ACC112 (cell line): Measurements from ENCODE around the gene ABHD16B.

Experiments used
- H2AFZ ChIP-seq: fragments of 200-600 bp; sonication (generic); one replicate; pipeline ENCODE4 v1.6.0; 2017; ENCODE audit warnings: antibody characterized with exemption, low read length; ENCODE audit not compliant: unreplicated experiment
- H3K27ac ChIP-seq: fragments of 200-600 bp; sonication (generic); 2 replicates; pipeline ENCODE4 v1.5.1; 2014; ENCODE audit warnings: low read depth, mild to moderate bottlenecking, antibody characterized with exemption, low read length, moderate library complexity
- H3K27me3 ChIP-seq: fragments of 200-600 bp; sonication (generic); 2 replicates; pipeline ENCODE4 v1.6.1; 2014; ENCODE audit warnings: mild to moderate bottlenecking, antibody characterized with exemption, low read length, moderate library complexity, mixed read lengths; ENCODE audit not compliant: insufficient read depth
- H3K36me3 ChIP-seq: fragments of 200-600 bp; sonication (generic); 2 replicates; pipeline ENCODE4 v1.6.1; 2016; ENCODE audit warnings: mild to moderate bottlenecking, antibody characterized with exemption, low read length, moderate library complexity, mixed read lengths; ENCODE audit not compliant: insufficient read depth
- H3K4me1 ChIP-seq: fragments of 200-600 bp; sonication (generic); one replicate; pipeline ENCODE4 v1.6.1; 2016; ENCODE audit warnings: low read length, mixed read lengths; ENCODE audit not compliant: insufficient read depth, unreplicated experiment, control insufficient read depth
- H3K4me3 ChIP-seq: fragments of 200-600 bp; sonication (generic); 2 replicates; pipeline ENCODE4 v1.5.1; 2014; ENCODE audit warnings: mild to moderate bottlenecking, low read depth, low read length
- H3K79me2 ChIP-seq: fragments of 200-600 bp; sonication (generic); one replicate; pipeline ENCODE4 v1.6.0; 2016; ENCODE audit warnings: low read length; ENCODE audit not compliant: control insufficient read depth, unreplicated experiment, insufficient read depth

ABHD16B gene

GRCh38 chr20:63881451-63882226 is 20.3 kb downstream of the ABHD16B start:
- H2AFZ ChIP-seq = no peak overlapping the region
- H3K4me3 ChIP-seq = no peak overlapping the region
- peaks cover 10% of the 10 kb centered on the region; the same call in 1 of the 2 replicates for H3K36me3 ChIP-seq
- H3K27me3 ChIP-seq = no peaks in the 10 kb centered on the region
- H3K4me1 ChIP-seq = no peaks in the 10 kb centered on the region
- H3K79me2 ChIP-seq = peaks cover 26% of the 10 kb centered on the region
- H3K27ac ChIP-seq = no peak overlapping the region

- Histone ChIP-seq H3K36me3 (peaks cover 10% of the 10 kb centered on the region; the same call in 1 of the 2 replicates), H3K27ac (no peak overlapping the region), H3K27me3 (no peaks in the 10 kb centered on the region), H3K4me3 (no peak overlapping the region), H2AFZ (no peak overlapping the region), H3K79me2 (peaks cover 25% of the 10 kb centered on the region), H3K4me1 (no peaks in the 10 kb centered on the region)
Observed at GRCh38 chr20:63882257-63883200, 21.2 kb downstream of the ABHD16B start.

- H3K36me3 ChIP-seq = peaks cover 4% of the 10 kb centered on the region; the same call in 1 of the 2 replicates
- H3K27ac ChIP-seq = no peak overlapping the region
- H3K4me1 ChIP-seq = no peaks in the 10 kb centered on the region
- no peak overlapping the region for H2AFZ ChIP-seq
- H3K4me3 ChIP-seq = no peak overlapping the region
- peaks cover 18% of the 10 kb centered on the region for H3K79me2 ChIP-seq
- H3K27me3 ChIP-seq = no peaks in the 10 kb centered on the region
Observed at GRCh38 chr20:63883201-63883593, 21.9 kb downstream of the ABHD16B start.

GRCh38 chr20:63884506-63885263 is 23.4 kb downstream of the ABHD16B start:
- Histone ChIP-seq H3K4me3 (no peak overlapping the region), H3K79me2 (peaks cover 14% of the 10 kb centered on the region), H3K27me3 (no peaks in the 10 kb centered on the region), H3K27ac (no peak overlapping the region), H3K4me1 (peaks cover 4% of the 10 kb centered on the region), H3K36me3 (peaks cover 6% of the 10 kb centered on the region; the same call in 1 of the 2 replicates), H2AFZ (no peak overlapping the region)

- H3K27ac ChIP-seq = no peak overlapping the region
- H3K4me3 ChIP-seq = no peak overlapping the region
- peaks cover 6% of the 10 kb centered on the region; the same call in 1 of the 2 replicates for H3K36me3 ChIP-seq
- no peak overlapping the region for H2AFZ ChIP-seq
- no peaks in the 10 kb centered on the region for H3K27me3 ChIP-seq
- H3K79me2 ChIP-seq = peaks cover 14% of the 10 kb centered on the region
- peaks cover 8% of the 10 kb centered on the region for H3K4me1 ChIP-seq
Observed at GRCh38 chr20:63885264-63886053, 24.2 kb downstream of the ABHD16B start.

GRCh38 chr20:63886054-63886419 is 24.7 kb downstream of the ABHD16B start:
- peaks cover 14% of the 10 kb centered on the region for H3K79me2 ChIP-seq
- no peaks in the 10 kb centered on the region for H3K27me3 ChIP-seq
- peaks cover 8% of the 10 kb centered on the region for H3K4me1 ChIP-seq
- H2AFZ ChIP-seq = no peak overlapping the region
- no peak overlapping the region for H3K4me3 ChIP-seq
- H3K36me3 ChIP-seq = peaks cover 6% of the 10 kb centered on the region; the same call in 1 of the 2 replicates
- H3K27ac ChIP-seq = no peak overlapping the region

GRCh38 chr20:63886921-63887320 is 25.6 kb downstream of the ABHD16B start:
- Histone ChIP-seq H3K4me1 (peaks cover 8% of the 10 kb centered on the region), H3K79me2 (peaks cover 9% of the 10 kb centered on the region), H3K36me3 (peaks cover 6% of the 10 kb centered on the region; the same call in 1 of the 2 replicates), H3K27ac (no peak overlapping the region), H3K4me3 (no peak overlapping the region), H3K27me3 (no peaks in the 10 kb centered on the region), H2AFZ (no peak overlapping the region)

GRCh38 chr20:63889241-63890200 is 28.2 kb downstream of the ABHD16B start:
- H3K4me1 ChIP-seq = peaks cover 8% of the 10 kb centered on the region
- H3K36me3 ChIP-seq = peaks cover 6% of the 10 kb centered on the region; the same call in 1 of the 2 replicates
- no peaks in the 10 kb centered on the region for H3K27me3 ChIP-seq
- H3K4me3 ChIP-seq = no peak overlapping the region
- H2AFZ ChIP-seq = no peak overlapping the region
- peak overlapping the region; percentile 16; the same call in 1 of the 2 replicates for H3K27ac ChIP-seq
- peaks cover 7% of the 10 kb centered on the region for H3K79me2 ChIP-seq

GRCh38 chr20:63890201-63890576 is 28.9 kb downstream of the ABHD16B start:
- H3K4me1 ChIP-seq = peaks cover 8% of the 10 kb centered on the region
- H3K36me3 ChIP-seq = peaks cover 3% of the 10 kb centered on the region; the same call in 1 of the 2 replicates
- H3K79me2 ChIP-seq = peaks cover 3% of the 10 kb centered on the region
- no peaks in the 10 kb centered on the region for H3K27me3 ChIP-seq
- H2AFZ ChIP-seq = no peak overlapping the region
- peak overlapping the region; percentile 16; the same call in 1 of the 2 replicates for H3K27ac ChIP-seq
- H3K4me3 ChIP-seq = no peak overlapping the region
